Endothelial cell of umbilical vein (primary cell): ENCODE data around the gene TRAPPC2L. TPM values are rescaled to one million over a fixed set of nuclear protein-coding genes. Genes with fewer than 3 reads are reported as not detected.

Source experiments
- BruUV-seq: library from RNA; stranded (reverse); fragments of 400-500 nt; replicated peaks from 2 replicates; lab custom pipeline; 2021; lab: Mats Ljungman, UMichigan
- CTCF ChIA-PET: fragments of 300-600, 350-600 bp; sonication (Branson Sonifier 250); formaldehyde crosslinking; loops from one replicate; lab custom pipeline; 2021; ENCODE audit warnings: antibody characterized with exemption, inconsistent platforms; lab: Charles Lee
- POLR2A ChIA-PET: fragments of 300-600, 350-600 bp; sonication (Branson Sonifier 250); formaldehyde crosslinking; loops from one replicate; lab custom pipeline; 2021; ENCODE audit warnings: antibody characterized with exemption, inconsistent platforms; lab: Charles Lee
- DNase-seq: peaks from one replicate; pipeline ENCODE4 v3.0.0-alpha.2; 2011; ENCODE audit warnings: low read depth, low spot score
- FAIRE-seq: peaks from 2 replicates; lab custom pipeline; 2011; peaks lifted over from hg19 to GRCh38; lab: Jason Lieb, UNC
- H2AFZ ChIP-seq: 2 replicates; pipeline ENCODE4 v1.6.0; 2012; ENCODE audit warnings: low read depth, low read length, control low read depth, inconsistent platforms
- H3K27ac ChIP-seq: 2 replicates; pipeline ENCODE4 v1.5.1; 2011; ENCODE audit warnings: low read depth, mild to moderate bottlenecking, control low read depth, low read length, moderate library complexity; ENCODE audit not compliant: insufficient read depth
- H3K27me3 ChIP-seq, 2 experiments: 2 replicates each; pipeline versions ENCODE4 v1.6.0 to v1.6.1; 2011; ENCODE audit warnings: low read length in 2 of 2, mixed read lengths in 1 of 2; ENCODE audit not compliant: control insufficient read depth in 2 of 2, insufficient read depth in 2 of 2
- H3K36me3 ChIP-seq, 2 experiments: 2 replicates in 1 of 2; 3 replicates in 1 of 2; pipeline ENCODE4 v1.5.1; 2011; ENCODE audit warnings: low read length in 2 of 2, mild to moderate bottlenecking in 1 of 2, moderate library complexity in 1 of 2; ENCODE audit not compliant: control insufficient read depth in 2 of 2, insufficient read depth in 2 of 2; ENCODE audit errors: extremely low read depth in 1 of 2
- H3K4me1 ChIP-seq: 3 replicates; pipeline ENCODE4 v1.5.1; 2011; ENCODE audit warnings: mild to moderate bottlenecking, low read length; ENCODE audit not compliant: control insufficient read depth, insufficient read depth; ENCODE audit errors: extremely low read depth
- H3K4me2 ChIP-seq: 2 replicates; pipeline ENCODE4 v1.6.1; 2011; ENCODE audit warnings: low read length, control low read depth, mixed read lengths; ENCODE audit not compliant: insufficient read depth
- H3K4me3 ChIP-seq, 3 experiments: fragments of 200-600 bp in 1 of 3; sonication (generic), shearing (Covaris generic) in 1 of 3; replicated peaks in 1 of 3; 2 replicates each; pipeline ENCODE4 v1.5.1; 2011 to 2016; ENCODE audit warnings: control low read depth in 3 of 3, low read length in 3 of 3, mild to moderate bottlenecking in 2 of 3, inconsistent platforms in 1 of 3, low read depth in 1 of 3, moderate library complexity in 1 of 3; ENCODE audit not compliant: insufficient read depth in 1 of 3
- H3K79me2 ChIP-seq: 2 replicates; pipeline ENCODE4 v1.6.0; 2012; ENCODE audit warnings: low read length, inconsistent platforms; ENCODE audit not compliant: control insufficient read depth, insufficient read depth
- H3K9ac ChIP-seq: replicated peaks from 2 replicates; pipeline ENCODE3; 2011; ENCODE audit warnings: low read length, control low read depth; ENCODE audit not compliant: insufficient read depth; ENCODE audit errors: extremely low read depth
- H3K9me1 ChIP-seq: replicated peaks from 3 replicates; pipeline ENCODE4 v1.6.0; 2011; ENCODE audit warnings: mild to moderate bottlenecking, low read length; ENCODE audit not compliant: control insufficient read depth, insufficient read depth; ENCODE audit errors: extremely low read depth
- H3K9me3 ChIP-seq: replicated peaks from 2 replicates; pipeline ENCODE4 v1.5.1; 2012; ENCODE audit warnings: low read length, inconsistent platforms; ENCODE audit not compliant: control insufficient read depth, insufficient read depth
- H4K20me1 ChIP-seq: replicated peaks from 2 replicates; pipeline ENCODE3; 2011; ENCODE audit warnings: mild to moderate bottlenecking, low read length; ENCODE audit not compliant: control insufficient read depth, insufficient read depth; ENCODE audit errors: extremely low read depth
- CTCF ChIP-seq, 2 donors: IDR thresholded peaks; 1 replicate in 1 of 2; 2 replicates in 1 of 2; pipeline ENCODE4 v1.5.1; 2011; ENCODE audit warnings: low read length in 2 of 2, mild to moderate bottlenecking in 2 of 2, moderate library complexity in 2 of 2, control low read depth in 1 of 2, inconsistent platforms in 1 of 2, low read depth in 1 of 2; ENCODE audit not compliant: insufficient read depth in 1 of 2; ENCODE audit errors: extremely low read depth in 1 of 2
- EZH2 ChIP-seq: IDR thresholded peaks from 2 replicates; pipeline ENCODE4 v1.6.1; 2012; ENCODE audit warnings: borderline replicate concordance, low read depth, mild to moderate bottlenecking, moderate library complexity, low read length, inconsistent platforms; ENCODE audit not compliant: severe bottlenecking
- FOS ChIP-seq: IDR thresholded peaks from 2 replicates; pipeline ENCODE4 v1.6.1; 2011; ENCODE audit warnings: mild to moderate bottlenecking, low read length, moderate library complexity, borderline replicate concordance; ENCODE audit not compliant: insufficient read depth
- GATA2 ChIP-seq: IDR thresholded peaks from 2 replicates; pipeline ENCODE4 v1.7.0; 2011; ENCODE audit warnings: low read depth, mild to moderate bottlenecking, moderate library complexity, mixed read lengths, low read length; ENCODE audit not compliant: insufficient read length, insufficient read depth
- JUN ChIP-seq: IDR thresholded peaks from 2 replicates; pipeline ENCODE4 v1.6.1; 2011; ENCODE audit warnings: borderline replicate concordance, low read depth; ENCODE audit not compliant: insufficient read length, insufficient read depth
- MAX ChIP-seq: IDR thresholded peaks from 2 replicates; pipeline ENCODE4 v1.6.1; 2011; ENCODE audit not compliant: insufficient read depth, insufficient read length
- MYC ChIP-seq: IDR thresholded peaks from one replicate; pipeline ENCODE4 v1.6.1; 2011; ENCODE audit warnings: mild to moderate bottlenecking, low read depth, low read length
- POLR2A ChIP-seq: IDR thresholded peaks from 2 replicates; pipeline ENCODE4 v1.6.1; 2012; ENCODE audit warnings: low read depth, mild to moderate bottlenecking, control low read depth, low read length
- POLR2AphosphoS5 ChIP-seq: IDR thresholded peaks from 2 replicates; pipeline ENCODE4 v1.6.1; 2012; ENCODE audit warnings: low read depth, mild to moderate bottlenecking, control low read depth, low read length, moderate library complexity; ENCODE audit not compliant: insufficient read depth
- dilution Hi-C: fragments of 300-500 bp; cut with MboI; formaldehyde crosslinking; loops from one replicate; pipeline ENCODE4 v1.15.0; 2019; ENCODE audit warnings: low sequenced_read_pairs; ENCODE audit not compliant: extremely low pct_ligation_motif_present
- intact Hi-C: fragments of 100-400 bp; cut with micrococcal nuclease; formaldehyde crosslinking; loops from one replicate; pipeline ENCODE4 v1.10.0; 2022
- polyA plus RNA-seq, 4 experiments: library from polyadenylated mRNA; depleted of rRNA in 3 of 4; stranded (reverse) in 3 of 4; unstranded in 1 of 4; fragments of >200 nt; gene quantifications; 2 replicates each; pipeline versions ENCODE4 v1.2.1 to v1.2.3, GENCODE V29; 2011 to 2012; ENCODE audit warnings: missing spikeins in 1 of 4
- total RNA-seq: library from RNA; stranded (reverse); gene quantifications from 2 replicates; pipeline ENCODE4 v1.2.3, GENCODE V29; 2021

The TRAPPC2L gene
- total and polyA plus RNA-seq, 2 donors (not counting 3 experiments of a cell fraction or from before 2014, with no cell fraction given) = 61.9 to 131 TPM

- dilution Hi-C loops = no loop called here
- CTCF ChIA-PET = no interaction called here
- no peaks in the 10 kb centered on the region for H4K20me1 ChIP-seq
These were observed 2.4 kb upstream of the TRAPPC2L start for GRCh38 chr16:88854306-88855111.

More at GRCh38 chr16:88854306-88855111, 2.4 kb upstream of the TRAPPC2L start:
- FAIRE-seq (no peak), DNase-seq (no peak)
- no peaks in the 10 kb centered on the region for H3K9me3 ChIP-seq
- TF ChIP-seq MYC (no peak), POLR2AphosphoS5 (no peak), JUN (no peak), MAX (no peak), CTCF (IDR thresholded peaks at IDR 0.05; ENCODE audit: extremely low read depth in 1 of 2, insufficient read depth in 1 of 2, low read depth in 1 of 2, low read length in 2 of 2) (no peak), POLR2A (no peak), FOS (no peak), EZH2 (no peak), GATA2 (no peak)
- H3K27ac ChIP-seq = no peak overlapping the region
- no peak overlapping the region for H3K4me3 ChIP-seq
- intact Hi-C loops = no loop called here
- H3K36me3 ChIP-seq = peaks cover 0 to 6% of the 10 kb centered on the region in 2 experiments
- H3K27me3 ChIP-seq = no peaks in the 10 kb centered on the region
- H3K9ac ChIP-seq = no peak overlapping the region
- H3K4me1 ChIP-seq = peaks cover 4% of the 10 kb centered on the region
- H2AFZ ChIP-seq = no peak overlapping the region
- no peak overlapping the region for H3K4me2 ChIP-seq
- POLR2A ChIA-PET = no interaction called here
- H3K9me1 ChIP-seq = no peaks in the 10 kb centered on the region
- no TSS peak for BruUV-seq
- H3K79me2 ChIP-seq = peaks cover 4% of the 10 kb centered on the region
